H9 (cell line): ENCODE results near the gene C7orf57. TPM values are rescaled to one million over a fixed set of nuclear protein-coding genes. Genes with fewer than 3 reads are reported as not detected.

ENCODE experiments used
- DNase-seq: peaks from one replicate; pipeline ENCODE4 v3.0.0-alpha.2; 2017
- H2AFZ ChIP-seq: one replicate; pipeline ENCODE4 v1.6.1; 2013; ENCODE audit warnings: mild to moderate bottlenecking, low read length, control low read depth, moderate library complexity
- H2AK5ac ChIP-seq: 2 replicates; pipeline ENCODE4 v1.6.1; 2013; ENCODE audit warnings: low read length, control low read depth, mixed read lengths; ENCODE audit not compliant: insufficient read length
- H2BK120ac ChIP-seq: one replicate; pipeline ENCODE4 v1.6.1; 2013; ENCODE audit warnings: low read depth, mild to moderate bottlenecking, low read length, control low read depth, inconsistent platforms; ENCODE audit not compliant: poor library complexity, severe bottlenecking
- H2BK12ac ChIP-seq: 2 replicates; pipeline ENCODE4 v1.6.1; 2013; ENCODE audit warnings: low read length, control low read depth, mixed read lengths, low read depth; ENCODE audit not compliant: insufficient read length
- H2BK15ac ChIP-seq: 2 replicates; pipeline ENCODE4 v1.6.1; 2013; ENCODE audit warnings: low read depth, low read length, control low read depth
- H2BK20ac ChIP-seq: one replicate; pipeline ENCODE4 v1.6.1; 2013; ENCODE audit warnings: low read depth, mild to moderate bottlenecking, low read length, control low read depth, inconsistent platforms; ENCODE audit not compliant: poor library complexity, severe bottlenecking
- H2BK5ac ChIP-seq: 2 replicates; pipeline ENCODE4 v1.6.1; 2013; ENCODE audit warnings: low read length, control low read depth, mixed read lengths; ENCODE audit not compliant: insufficient read length
- H3K14ac ChIP-seq: 2 replicates; pipeline ENCODE4 v1.6.1; 2013; ENCODE audit warnings: low read length, control low read depth; ENCODE audit not compliant: insufficient read depth
- H3K18ac ChIP-seq: 2 replicates; pipeline ENCODE4 v1.6.1; 2013; ENCODE audit warnings: low read depth, mild to moderate bottlenecking, mixed read lengths, low read length, control low read depth; ENCODE audit not compliant: insufficient read length
- H3K23ac ChIP-seq: 2 replicates; pipeline ENCODE4 v1.6.1; 2013; ENCODE audit warnings: low read length, control low read depth, mixed read lengths, low read depth; ENCODE audit not compliant: insufficient read length
- H3K23me2 ChIP-seq: 2 replicates; pipeline ENCODE4 v1.6.1; 2013; ENCODE audit warnings: low read depth, mild to moderate bottlenecking, mixed read lengths, low read length, control low read depth; ENCODE audit not compliant: insufficient read length, poor library complexity, severe bottlenecking
- H3K27ac ChIP-seq: 2 replicates; pipeline ENCODE4 v1.5.1; 2013; ENCODE audit warnings: low read length, control low read depth, mixed read lengths, low read depth; ENCODE audit not compliant: insufficient read length
- H3K27me3 ChIP-seq: 2 replicates; pipeline ENCODE4 v1.6.1; 2013; ENCODE audit warnings: low read length, control low read depth, inconsistent platforms; ENCODE audit not compliant: insufficient read depth
- H3K4ac ChIP-seq: 2 replicates; pipeline ENCODE4 v1.6.1; 2013; ENCODE audit warnings: low read depth, mild to moderate bottlenecking, control low read depth, inconsistent platforms, low read length, moderate library complexity
- H3K4me1 ChIP-seq: 2 replicates; pipeline ENCODE4 v1.6.1; 2013; ENCODE audit warnings: low read length, control low read depth, inconsistent platforms; ENCODE audit not compliant: insufficient read depth
- H3K4me2 ChIP-seq: 2 replicates; pipeline ENCODE4 v1.6.1; 2013; ENCODE audit warnings: low read length, control low read depth, mixed read lengths; ENCODE audit not compliant: insufficient read length, insufficient read depth
- H3K56ac ChIP-seq: 2 replicates; pipeline ENCODE4 v1.6.1; 2013; ENCODE audit warnings: low read depth, mild to moderate bottlenecking, mixed read lengths, low read length, control low read depth; ENCODE audit not compliant: insufficient read length
- H3K79me1 ChIP-seq: 2 replicates; pipeline ENCODE4 v1.6.1; 2013; ENCODE audit warnings: low read depth, mild to moderate bottlenecking, moderate library complexity, low read length, control low read depth, inconsistent platforms; ENCODE audit not compliant: insufficient read depth, poor library complexity, severe bottlenecking
- H3K79me2 ChIP-seq: 2 replicates; pipeline ENCODE4 v1.6.1; 2013; ENCODE audit warnings: low read length, control low read depth, inconsistent platforms; ENCODE audit not compliant: insufficient read depth
- H3K9ac ChIP-seq: 2 replicates; pipeline ENCODE4 v1.6.1; 2013; ENCODE audit warnings: low read length, control low read depth, mixed read lengths; ENCODE audit not compliant: insufficient read length; ENCODE audit errors: extremely low read depth
- H3K9me3 ChIP-seq: one replicate; pipeline ENCODE4 v1.6.1; 2013; ENCODE audit warnings: low read depth, low read length, inconsistent platforms; ENCODE audit not compliant: control insufficient read depth
- H3T11ph ChIP-seq: one replicate; pipeline ENCODE4 v1.6.1; 2013; ENCODE audit warnings: mild to moderate bottlenecking, low read length, control low read depth, inconsistent platforms
- H4K20me1 ChIP-seq: one replicate; pipeline ENCODE4 v1.6.1; 2013; ENCODE audit not compliant: control insufficient read depth, insufficient read length, insufficient read depth
- H4K5ac ChIP-seq: 2 replicates; pipeline ENCODE4 v1.6.1; 2013; ENCODE audit warnings: low read depth, mild to moderate bottlenecking, mixed read lengths, low read length, control low read depth; ENCODE audit not compliant: insufficient read length
- H4K8ac ChIP-seq: replicated peaks from 2 replicates; pipeline ENCODE4 v1.6.1; 2013; ENCODE audit warnings: low read length, control low read depth, mixed read lengths, low read depth; ENCODE audit not compliant: insufficient read length
- H4K91ac ChIP-seq: 2 replicates; pipeline ENCODE4 v1.6.1; 2013; ENCODE audit warnings: low read depth, mild to moderate bottlenecking, moderate library complexity, mixed read lengths, low read length, control low read depth; ENCODE audit not compliant: insufficient read length
- H3K27ac Mint-ChIP-seq, 3 experiments: 2 replicates in 2 of 3; 3 replicates in 1 of 3; pipeline ENCODE4 v1.8.0; 2020 to 2021; ENCODE audit warnings: mixed read lengths in 3 of 3, mild to moderate bottlenecking in 1 of 3, moderate library complexity in 1 of 3
- H3K27me3 Mint-ChIP-seq: 2 replicates; pipeline ENCODE4 v1.8.0; 2021; ENCODE audit warnings: low read depth, mild to moderate bottlenecking, moderate library complexity, mixed read lengths
- H3K36me3 Mint-ChIP-seq, 3 experiments: 2 replicates in 2 of 3; 3 replicates in 1 of 3; pipeline ENCODE4 v1.8.0; 2020 to 2021; ENCODE audit warnings: low read depth in 3 of 3, mixed read lengths in 3 of 3; ENCODE audit not compliant: insufficient read depth in 1 of 3
- H3K4me1 Mint-ChIP-seq, 2 experiments: 2 replicates each; pipeline ENCODE4 v1.8.0; 2020; ENCODE audit warnings: mixed read lengths in 2 of 2
- H3K4me3 Mint-ChIP-seq, 2 experiments: 2 replicates in 1 of 2; 3 replicates in 1 of 2; pipeline ENCODE4 v1.8.0; 2020 to 2021; ENCODE audit warnings: mild to moderate bottlenecking in 2 of 2, mixed read lengths in 2 of 2, moderate library complexity in 1 of 2
- H3K9me3 Mint-ChIP-seq, 2 experiments: 2 replicates in 1 of 2; 3 replicates in 1 of 2; pipeline ENCODE4 v1.8.0; 2020; ENCODE audit warnings: mild to moderate bottlenecking in 2 of 2, mixed read lengths in 2 of 2, moderate library complexity in 1 of 2
- WGBS: extraction: QIAGEN DNeasy Blood & Tissue Kit; methylation state at CpG from one replicate; pipeline ENCODE4 v1.1.7; 2013; ENCODE audit warnings: missing lambda C conversion rate, low lambda C conversion rate, mixed read lengths; ENCODE audit not compliant: insufficient read length; ENCODE audit errors: extremely low coverage; 5-methylcytosine and 5-hydroxymethylcytosine counted together
- total RNA-seq: library from RNA; stranded (reverse); gene quantifications from 2 replicates; pipeline ENCODE4 v1.2.1, GENCODE V29; 2021
- TF ChIP-seq, protein P1 (sequence below): fragments of 200-600 bp; sonication (generic); conservative IDR thresholded peaks from 3 replicates; pipeline ENCODE4 v1.8.0; 2021; ENCODE audit warnings: antibody characterized with exemption, mild to moderate bottlenecking

Gene C7orf57
- total RNA-seq, 1 experiment from 2014 or later: not detected

DNA sequence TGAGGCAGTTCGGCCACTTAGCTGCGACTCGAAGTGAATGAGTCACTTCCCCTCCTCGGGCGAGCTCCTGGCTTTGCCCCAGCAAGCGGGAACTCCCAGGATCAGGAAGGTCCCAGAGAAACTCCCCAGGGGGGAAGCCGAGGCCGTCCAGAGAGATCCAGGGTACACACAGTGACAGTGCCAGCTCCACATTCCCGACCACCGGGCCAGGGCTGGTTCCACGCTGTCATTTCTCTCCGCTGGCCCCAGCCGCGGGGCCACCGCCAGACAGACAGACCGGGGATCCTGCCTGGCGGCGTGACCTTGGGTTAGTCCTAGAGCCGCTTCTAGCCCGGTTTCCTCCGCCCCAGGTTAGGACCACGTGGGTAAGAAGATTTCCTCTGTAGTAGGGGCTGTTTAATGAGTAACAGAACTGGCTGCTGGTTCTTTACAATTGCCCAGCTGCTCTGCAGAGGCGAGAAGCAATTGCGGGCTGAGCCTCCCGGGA is 53.3 kb downstream of the C7orf57 start:
- Histone ChIP-seq H2BK15ac (no peak overlapping the region), H3K79me1 (no peaks in the 10 kb centered on the region), H3K79me2 (0 out of 2 replicates have a peak, but pooled peaks cover 2% of the 10 kb centered on the region), H3K27ac (peak overlapping the region; percentile 63), H3K18ac (peak overlapping the region; percentile 78), H3K56ac (no peak overlapping the region), H3K4me2 (peak overlapping the region; percentile 94), H3K14ac (peak overlapping the region; percentile 85; the same call in 1 of the 2 replicates), H3T11ph (no peak overlapping the region), H3K23me2 (peaks cover 14% of the 10 kb centered on the region), H2BK20ac (no peak overlapping the region), H4K5ac (no peak overlapping the region), H3K27me3 (no peaks in the 10 kb centered on the region), H4K91ac (no peak overlapping the region), H2BK5ac (no peak overlapping the region), H4K8ac (no peak overlapping the region), H3K4ac (no peak overlapping the region), H2BK120ac (peak overlapping the region; percentile 12), H3K4me1 (peaks cover 9% of the 10 kb centered on the region; the same call in 1 of the 2 replicates), H3K9me3 (no peaks in the 10 kb centered on the region), H2AK5ac (no peak overlapping the region), H4K20me1 (no peaks in the 10 kb centered on the region), H2BK12ac (no peak overlapping the region), H3K23ac (no peak overlapping the region), H2AFZ (no peak overlapping the region), H3K9ac (peak overlapping the region; percentile 60)
- Mint-ChIP-seq H3K36me3 (peaks cover 16 to 32% (median 27%) of the 10 kb centered on the region in 3 experiments; a peak in 6 of 7 replicates), H3K4me3 (peak overlapping the region; percentile 79 to 89), H3K27me3 (no peaks in the 10 kb centered on the region; the same call in none of the 2 replicates), H3K4me1 (peaks cover 47 to 54% of the 10 kb centered on the region in 2 experiments), H3K9me3 (no peaks in the 10 kb centered on the region; a peak in 1 of 5 replicates), H3K27ac (peak overlapping the region; percentile 95 to 98 (median 95))
- no CpG with 5 or more reads among the region's 25 CpGs for WGBS
- TF ChIP-seq, protein P1, sequence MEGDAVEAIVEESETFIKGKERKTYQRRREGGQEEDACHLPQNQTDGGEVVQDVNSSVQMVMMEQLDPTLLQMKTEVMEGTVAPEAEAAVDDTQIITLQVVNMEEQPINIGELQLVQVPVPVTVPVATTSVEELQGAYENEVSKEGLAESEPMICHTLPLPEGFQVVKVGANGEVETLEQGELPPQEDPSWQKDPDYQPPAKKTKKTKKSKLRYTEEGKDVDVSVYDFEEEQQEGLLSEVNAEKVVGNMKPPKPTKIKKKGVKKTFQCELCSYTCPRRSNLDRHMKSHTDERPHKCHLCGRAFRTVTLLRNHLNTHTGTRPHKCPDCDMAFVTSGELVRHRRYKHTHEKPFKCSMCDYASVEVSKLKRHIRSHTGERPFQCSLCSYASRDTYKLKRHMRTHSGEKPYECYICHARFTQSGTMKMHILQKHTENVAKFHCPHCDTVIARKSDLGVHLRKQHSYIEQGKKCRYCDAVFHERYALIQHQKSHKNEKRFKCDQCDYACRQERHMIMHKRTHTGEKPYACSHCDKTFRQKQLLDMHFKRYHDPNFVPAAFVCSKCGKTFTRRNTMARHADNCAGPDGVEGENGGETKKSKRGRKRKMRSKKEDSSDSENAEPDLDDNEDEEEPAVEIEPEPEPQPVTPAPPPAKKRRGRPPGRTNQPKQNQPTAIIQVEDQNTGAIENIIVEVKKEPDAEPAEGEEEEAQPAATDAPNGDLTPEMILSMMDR: no peak
- peak; percentile 88 for DNase-seq
